Measurements from ENCODE around the gene CTNNBIP1.

The CTNNBIP1 gene

DNA sequence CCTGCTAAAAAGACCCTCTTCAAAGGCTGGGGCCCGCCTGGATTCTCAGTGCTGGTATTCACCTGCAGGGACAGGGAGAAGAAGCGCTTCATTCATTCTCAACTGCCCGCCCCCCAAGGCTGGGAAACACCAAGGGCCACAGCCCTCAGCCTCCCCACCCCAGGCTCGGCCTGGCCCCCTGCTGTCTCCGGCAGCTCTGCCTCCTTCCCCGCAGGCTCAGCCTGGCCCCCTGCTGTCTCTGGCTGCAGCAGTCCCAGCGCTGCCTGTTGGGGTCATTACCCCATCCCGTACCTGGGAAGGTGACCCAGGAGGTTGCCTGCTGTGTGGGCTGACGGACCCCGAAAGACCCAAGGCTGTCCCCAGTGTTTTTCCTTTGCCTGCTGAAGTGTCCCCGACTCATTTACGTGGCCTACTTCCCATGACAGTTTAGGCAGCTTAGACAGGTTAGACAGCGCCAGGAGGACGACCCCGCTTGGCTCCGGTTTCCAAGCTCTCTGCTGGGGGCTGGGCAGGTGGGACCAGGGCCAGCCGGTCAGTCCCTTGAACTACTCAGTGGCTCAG lies 63.4 kb downstream of the CTNNBIP1 start:
- TF ChIP-seq SIN3A (IDR thresholded peaks at IDR 0.05; ENCODE audit: borderline replicate concordance, insufficient read depth, low read length), result no peak
- TF ChIP-seq POLR2AphosphoS5 (IDR thresholded peaks at IDR 0.05; ENCODE audit: low read depth, low read length), result no peak
- TF ChIP-seq FOXP2 (optimal IDR thresholded peaks at IDR 0.05; ENCODE audit: borderline replicate concordance, extremely low read depth, extremely low read length, insufficient read depth), result no peak
- TF ChIP-seq, protein P1, sequence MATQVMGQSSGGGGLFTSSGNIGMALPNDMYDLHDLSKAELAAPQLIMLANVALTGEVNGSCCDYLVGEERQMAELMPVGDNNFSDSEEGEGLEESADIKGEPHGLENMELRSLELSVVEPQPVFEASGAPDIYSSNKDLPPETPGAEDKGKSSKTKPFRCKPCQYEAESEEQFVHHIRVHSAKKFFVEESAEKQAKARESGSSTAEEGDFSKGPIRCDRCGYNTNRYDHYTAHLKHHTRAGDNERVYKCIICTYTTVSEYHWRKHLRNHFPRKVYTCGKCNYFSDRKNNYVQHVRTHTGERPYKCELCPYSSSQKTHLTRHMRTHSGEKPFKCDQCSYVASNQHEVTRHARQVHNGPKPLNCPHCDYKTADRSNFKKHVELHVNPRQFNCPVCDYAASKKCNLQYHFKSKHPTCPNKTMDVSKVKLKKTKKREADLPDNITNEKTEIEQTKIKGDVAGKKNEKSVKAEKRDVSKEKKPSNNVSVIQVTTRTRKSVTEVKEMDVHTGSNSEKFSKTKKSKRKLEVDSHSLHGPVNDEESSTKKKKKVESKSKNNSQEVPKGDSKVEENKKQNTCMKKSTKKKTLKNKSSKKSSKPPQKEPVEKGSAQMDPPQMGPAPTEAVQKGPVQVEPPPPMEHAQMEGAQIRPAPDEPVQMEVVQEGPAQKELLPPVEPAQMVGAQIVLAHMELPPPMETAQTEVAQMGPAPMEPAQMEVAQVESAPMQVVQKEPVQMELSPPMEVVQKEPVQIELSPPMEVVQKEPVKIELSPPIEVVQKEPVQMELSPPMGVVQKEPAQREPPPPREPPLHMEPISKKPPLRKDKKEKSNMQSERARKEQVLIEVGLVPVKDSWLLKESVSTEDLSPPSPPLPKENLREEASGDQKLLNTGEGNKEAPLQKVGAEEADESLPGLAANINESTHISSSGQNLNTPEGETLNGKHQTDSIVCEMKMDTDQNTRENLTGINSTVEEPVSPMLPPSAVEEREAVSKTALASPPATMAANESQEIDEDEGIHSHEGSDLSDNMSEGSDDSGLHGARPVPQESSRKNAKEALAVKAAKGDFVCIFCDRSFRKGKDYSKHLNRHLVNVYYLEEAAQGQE (IDR thresholded peaks at IDR 0.05; ENCODE audit: insufficient read depth in 1 of 2, low read depth in 2 of 2, low read length in 2 of 2), result no peak
- no peak for TF ChIP-seq TAF1 (IDR thresholded peaks at IDR 0.05; ENCODE audit: borderline replicate concordance, insufficient read depth, low read length)

DNA sequence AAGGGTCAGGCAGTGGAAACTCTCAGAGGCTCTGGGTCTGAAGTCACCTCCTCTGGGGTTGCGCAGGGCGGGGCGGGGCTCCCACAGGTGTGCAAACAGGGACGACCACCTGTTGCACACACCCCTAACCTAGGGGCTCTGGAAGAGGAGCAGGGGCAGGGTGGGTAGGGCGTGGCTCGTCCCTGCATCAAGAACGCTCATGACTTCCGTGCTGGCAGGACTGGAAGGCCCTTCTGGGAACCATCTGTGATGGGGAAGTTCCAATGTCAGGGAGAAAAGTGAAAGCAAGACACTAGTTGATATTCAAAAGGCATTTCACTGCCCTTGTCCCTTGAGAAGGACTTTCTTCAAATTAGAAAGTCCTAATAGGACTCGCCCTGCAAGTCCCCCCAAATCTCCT lies 64.2 kb downstream of the CTNNBIP1 start:
- no peak for TF ChIP-seq FOXP2 (optimal IDR thresholded peaks at IDR 0.05; ENCODE audit: borderline replicate concordance, extremely low read depth, extremely low read length, insufficient read depth)
- TF ChIP-seq TAF1 (IDR thresholded peaks at IDR 0.05; ENCODE audit: borderline replicate concordance, insufficient read depth, low read length), result no peak
- no peak for TF ChIP-seq POLR2AphosphoS5 (IDR thresholded peaks at IDR 0.05; ENCODE audit: low read depth, low read length)
- TF ChIP-seq, protein P1 (IDR thresholded peaks at IDR 0.05; ENCODE audit: insufficient read depth in 1 of 2, low read depth in 2 of 2, low read length in 2 of 2), result no peak
- TF ChIP-seq SIN3A (IDR thresholded peaks at IDR 0.05; ENCODE audit: borderline replicate concordance, insufficient read depth, low read length), result no peak

DNA sequence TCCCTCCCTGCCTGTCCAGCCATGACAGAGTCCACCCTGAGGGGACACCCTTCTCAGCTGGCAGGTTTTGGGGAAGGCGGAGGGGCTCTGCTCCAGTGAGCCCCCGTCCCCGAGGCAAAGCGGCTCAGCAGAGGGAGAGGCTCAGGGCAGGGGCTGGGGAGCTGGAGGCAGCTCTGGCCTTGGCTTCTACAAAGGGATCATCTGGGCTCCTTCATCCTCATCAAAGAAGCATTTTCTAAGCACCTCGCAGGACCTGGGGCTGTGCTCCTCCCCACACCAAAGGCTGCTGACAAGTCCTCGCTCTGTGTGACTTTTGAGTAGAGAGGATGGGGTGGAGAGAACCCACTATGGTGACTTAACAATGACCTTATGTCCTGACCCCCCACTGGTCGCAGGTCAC lies 65.3 kb downstream of the CTNNBIP1 start:
- no peak for TF ChIP-seq TAF1 (IDR thresholded peaks at IDR 0.05; ENCODE audit: borderline replicate concordance, insufficient read depth, low read length)
- no peak for TF ChIP-seq SIN3A (IDR thresholded peaks at IDR 0.05; ENCODE audit: borderline replicate concordance, insufficient read depth, low read length)
- TF ChIP-seq, protein P1 (IDR thresholded peaks at IDR 0.05; ENCODE audit: insufficient read depth in 1 of 2, low read depth in 2 of 2, low read length in 2 of 2), result no peak
- no peak for TF ChIP-seq POLR2AphosphoS5 (IDR thresholded peaks at IDR 0.05; ENCODE audit: low read depth, low read length)
- no peak for TF ChIP-seq FOXP2 (optimal IDR thresholded peaks at IDR 0.05; ENCODE audit: borderline replicate concordance, extremely low read depth, extremely low read length, insufficient read depth)

DNA sequence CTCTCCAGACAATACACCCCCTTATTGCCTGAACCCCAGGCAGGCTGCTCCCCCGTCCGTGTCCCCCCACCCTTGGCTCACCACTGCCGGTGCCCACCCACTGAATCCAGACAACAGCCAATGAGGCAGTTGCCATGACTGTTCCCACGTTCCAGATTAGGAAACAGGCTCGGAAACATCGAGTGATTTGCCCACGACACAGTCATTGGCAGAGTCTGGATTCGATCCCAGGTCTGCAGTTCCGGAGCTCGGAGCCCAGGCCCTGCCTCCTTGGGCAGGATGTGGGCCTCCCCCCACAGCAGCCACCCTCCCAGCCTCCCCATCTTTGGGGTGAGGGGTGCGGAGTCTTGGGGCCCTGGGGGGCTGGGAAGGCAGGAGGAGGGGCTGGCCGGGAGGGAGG lies 66.0 kb downstream of the CTNNBIP1 start:
- no peak for TF ChIP-seq SIN3A (IDR thresholded peaks at IDR 0.05; ENCODE audit: borderline replicate concordance, insufficient read depth, low read length)
- TF ChIP-seq, protein P1 (IDR thresholded peaks at IDR 0.05; ENCODE audit: insufficient read depth in 1 of 2, low read depth in 2 of 2, low read length in 2 of 2), result no peak
- TF ChIP-seq FOXP2 (optimal IDR thresholded peaks at IDR 0.05; ENCODE audit: borderline replicate concordance, extremely low read depth, extremely low read length, insufficient read depth), result no peak
- TF ChIP-seq TAF1 (IDR thresholded peaks at IDR 0.05; ENCODE audit: borderline replicate concordance, insufficient read depth, low read length), result no peak
- TF ChIP-seq POLR2AphosphoS5 (IDR thresholded peaks at IDR 0.05; ENCODE audit: low read depth, low read length), result no peak

DNA sequence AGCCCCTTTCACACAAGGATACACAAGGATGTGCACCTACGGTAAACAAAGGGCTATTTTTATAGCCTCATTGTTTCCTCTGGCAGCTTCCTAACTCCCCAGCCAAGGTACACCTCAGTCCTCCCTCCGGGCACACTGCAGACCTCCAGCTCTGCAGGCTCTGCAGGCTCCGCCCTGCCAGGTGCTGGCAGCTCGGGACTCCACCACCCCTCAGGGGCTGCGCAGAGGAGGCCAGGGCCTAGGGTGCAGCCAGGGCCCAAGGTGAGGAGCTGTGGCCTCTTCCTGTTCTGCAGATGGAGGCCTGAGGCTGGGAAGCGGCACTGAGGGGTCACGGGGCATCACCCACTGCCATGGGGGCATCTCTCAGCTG lies 66.5 kb downstream of the CTNNBIP1 start:
- no peak for TF ChIP-seq SIN3A (IDR thresholded peaks at IDR 0.05; ENCODE audit: borderline replicate concordance, insufficient read depth, low read length)
- TF ChIP-seq TAF1 (IDR thresholded peaks at IDR 0.05; ENCODE audit: borderline replicate concordance, insufficient read depth, low read length), result no peak
- TF ChIP-seq, protein P1 (IDR thresholded peaks at IDR 0.05; ENCODE audit: insufficient read depth in 1 of 2, low read depth in 2 of 2, low read length in 2 of 2), result no peak
- TF ChIP-seq POLR2AphosphoS5 (IDR thresholded peaks at IDR 0.05; ENCODE audit: low read depth, low read length), result no peak
- TF ChIP-seq FOXP2 (optimal IDR thresholded peaks at IDR 0.05; ENCODE audit: borderline replicate concordance, extremely low read depth, extremely low read length, insufficient read depth), result no peak
